MCF 10A (cell line): ENCODE measurements around the gene EPHA6. TPM values are rescaled to one million over a fixed set of nuclear protein-coding genes. Genes with fewer than 3 reads are reported as not detected.
"Not testable (repeated sequence)": the region's sequence is repeated elsewhere in the genome, so short reads cannot be mapped to it uniquely, and the experiment has no call there.

Source experiments
- BruUV-seq: library from RNA; stranded (reverse); fragments of 400-500 nt; replicated peaks from 2 replicates; lab custom pipeline; 2021; lab: Mats Ljungman, UMichigan
- CTCF ChIA-PET: fragments of 300-600 bp; sonication (Branson Sonifier 250); formaldehyde crosslinking; extraction: SDS; loops from one replicate; lab custom pipeline; 2021; ENCODE audit warnings: antibody characterized with exemption, inconsistent platforms; lab: Yijun Ruan, JAX
- POLR2A ChIA-PET: fragments of 300-600, 350-650 bp; sonication (Branson Sonifier 250); formaldehyde crosslinking; extraction: SDS; loops from one replicate; lab custom pipeline; 2020; ENCODE audit warnings: antibody characterized with exemption, inconsistent platforms; lab: Yijun Ruan, JAX
- DNase-seq: peaks from one replicate; pipeline ENCODE4 v3.0.0-alpha.2; 2018; ENCODE audit not compliant: unreplicated experiment
- H3K27ac Mint-ChIP-seq: one replicate; pipeline ENCODE4 v1.8.0; 2022; ENCODE audit warnings: mild to moderate bottlenecking, low read depth, mixed read lengths; ENCODE audit not compliant: unreplicated experiment
- H3K27me3 Mint-ChIP-seq: one replicate; pipeline ENCODE4 v1.8.0; 2022; ENCODE audit warnings: mixed read lengths; ENCODE audit not compliant: insufficient read depth, unreplicated experiment
- H3K36me3 Mint-ChIP-seq: one replicate; pipeline ENCODE4 v1.8.0; 2022; ENCODE audit warnings: mild to moderate bottlenecking, moderate library complexity, mixed read lengths; ENCODE audit not compliant: insufficient read depth, unreplicated experiment
- H3K4me1 Mint-ChIP-seq: one replicate; pipeline ENCODE4 v1.8.0; 2022; ENCODE audit warnings: mixed read lengths; ENCODE audit not compliant: insufficient read depth, unreplicated experiment
- H3K4me3 Mint-ChIP-seq: one replicate; pipeline ENCODE4 v1.8.0; 2022; ENCODE audit warnings: mild to moderate bottlenecking, moderate library complexity, mixed read lengths; ENCODE audit not compliant: unreplicated experiment
- H3K9me3 Mint-ChIP-seq: one replicate; pipeline ENCODE4 v1.8.0; 2022; ENCODE audit warnings: mixed read lengths; ENCODE audit not compliant: unreplicated experiment
- CTCF ChIP-seq: fragments of 200-600 bp; IDR thresholded peaks from one replicate; pipeline ENCODE4 v1.8.0; 2022; ENCODE audit warnings: antibody characterized with exemption, mild to moderate bottlenecking; ENCODE audit not compliant: unreplicated experiment
- intact Hi-C: fragments of 100-400 bp; cut with micrococcal nuclease; formaldehyde crosslinking; loops from 2 replicates; pipeline ENCODE4 v1.14.1; 2022
- total RNA-seq: library from RNA; stranded (reverse); gene quantifications from 2 replicates; pipeline ENCODE4 v1.2.3, GENCODE V29; 2022

EPHA6 gene
- total RNA-seq, 1 experiment from 2014 or later = 0.33 TPM

- no peak for TF ChIP-seq CTCF
- Mint-ChIP-seq H3K9me3 (no peaks in the 10 kb centered on the region), H3K4me1 (peaks cover 26% of the 10 kb centered on the region), H3K36me3 (no peaks in the 10 kb centered on the region), H3K27ac (peak overlapping the region; percentile 80), H3K4me3 (no peak overlapping the region), H3K27me3 (no peaks in the 10 kb centered on the region)
- BruUV-seq = no TSS peak
- intact Hi-C loops = no loop called here
- POLR2A ChIA-PET = interaction anchor here (0.6 to 1.4 kb wide), 4 partner anchors 9 to 1036 kb away, joined by 3 to 10 read pairs (median 3); no protein-coding TSS in a partner anchor
- CTCF ChIA-PET = interaction anchor here (0.6 kb wide), 1 partner anchor 72 kb away, joined by 3 read pairs; no protein-coding TSS in a partner anchor
- peak; percentile 31 for DNase-seq
These were observed 155.8 kb downstream of the EPHA6 start for GRCh38 chr3:96970211-96970610.

- CTCF ChIA-PET = interaction anchor here (1.0 to 1.6 kb wide), 2 partner anchors 9 to 16 kb away, joined by 3 to 4 read pairs; no protein-coding TSS in a partner anchor
- Mint-ChIP-seq H3K36me3 (no peaks in the 10 kb centered on the region), H3K9me3 (no peaks in the 10 kb centered on the region), H3K27me3 (no peaks in the 10 kb centered on the region), H3K4me3 (no peak overlapping the region), H3K27ac (no peak overlapping the region), H3K4me1 (peaks cover 13% of the 10 kb centered on the region)
- intact Hi-C loops = no loop called here
- POLR2A ChIA-PET = interaction anchor here (0.7 kb wide), 1 partner anchor 17 kb away, joined by 3 read pairs; no protein-coding TSS in a partner anchor
- no peak for TF ChIP-seq CTCF
- BruUV-seq = no TSS peak
- no peak for DNase-seq
These were observed 163.3 kb downstream of the EPHA6 start for GRCh38 chr3:96977671-96978070.

- H3K9me3 Mint-ChIP-seq, DNase-seq, intact Hi-C loops, H3K27ac Mint-ChIP-seq, CTCF ChIA-PET, BruUV-seq, POLR2A ChIA-PET, H3K4me3 Mint-ChIP-seq, H3K36me3 Mint-ChIP-seq, H3K27me3 Mint-ChIP-seq, H3K4me1 Mint-ChIP-seq: not testable (repeated sequence)
These were observed 169.3 kb downstream of the EPHA6 start for GRCh38 chr3:96983716-96984115.

GRCh38 chr3:96986241-96986640, 171.8 kb downstream of the EPHA6 start:
- ChIA-PET POLR2A (no interaction called here), CTCF (interaction anchor here (0.6 kb wide), 1 partner anchor 151 kb away, joined by 3 read pairs; no protein-coding TSS in a partner anchor)
- peaks cover 5% of the 10 kb centered on the region for H3K9me3 Mint-ChIP-seq
- H3K4me1 Mint-ChIP-seq = no peaks in the 10 kb centered on the region
- H3K36me3 Mint-ChIP-seq = no peaks in the 10 kb centered on the region
- no peak for TF ChIP-seq CTCF
- H3K27me3 Mint-ChIP-seq = no peaks in the 10 kb centered on the region
- H3K4me3 Mint-ChIP-seq = no peak overlapping the region
- intact Hi-C loops = no loop called here
- BruUV-seq = no TSS peak
- no peak overlapping the region for H3K27ac Mint-ChIP-seq
- DNase-seq = no peak
